ENCODE data around the gene TNFRSF1A. TPM values are rescaled to one million over a fixed set of nuclear protein-coding genes. Genes with fewer than 3 reads are reported as not detected.

The TNFRSF1A gene
- total RNA-seq, 2 donors from 2014 or later, result 91.1 to 168 TPM

- TF ChIP-seq POLR2AphosphoS5 (IDR thresholded peaks at IDR 0.05), result no peak
- TF ChIP-seq, protein P1, sequence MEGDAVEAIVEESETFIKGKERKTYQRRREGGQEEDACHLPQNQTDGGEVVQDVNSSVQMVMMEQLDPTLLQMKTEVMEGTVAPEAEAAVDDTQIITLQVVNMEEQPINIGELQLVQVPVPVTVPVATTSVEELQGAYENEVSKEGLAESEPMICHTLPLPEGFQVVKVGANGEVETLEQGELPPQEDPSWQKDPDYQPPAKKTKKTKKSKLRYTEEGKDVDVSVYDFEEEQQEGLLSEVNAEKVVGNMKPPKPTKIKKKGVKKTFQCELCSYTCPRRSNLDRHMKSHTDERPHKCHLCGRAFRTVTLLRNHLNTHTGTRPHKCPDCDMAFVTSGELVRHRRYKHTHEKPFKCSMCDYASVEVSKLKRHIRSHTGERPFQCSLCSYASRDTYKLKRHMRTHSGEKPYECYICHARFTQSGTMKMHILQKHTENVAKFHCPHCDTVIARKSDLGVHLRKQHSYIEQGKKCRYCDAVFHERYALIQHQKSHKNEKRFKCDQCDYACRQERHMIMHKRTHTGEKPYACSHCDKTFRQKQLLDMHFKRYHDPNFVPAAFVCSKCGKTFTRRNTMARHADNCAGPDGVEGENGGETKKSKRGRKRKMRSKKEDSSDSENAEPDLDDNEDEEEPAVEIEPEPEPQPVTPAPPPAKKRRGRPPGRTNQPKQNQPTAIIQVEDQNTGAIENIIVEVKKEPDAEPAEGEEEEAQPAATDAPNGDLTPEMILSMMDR (IDR thresholded peaks at IDR 0.05), result no peak
- no peak for TF ChIP-seq POLR2A (IDR thresholded peaks at IDR 0.05)
- DNase-seq (ENCODE audit: low spot score), result no peak
- no peaks in the 10 kb centered on the region for H3K36me3 ChIP-seq
- peak overlapping the region; percentile 50 to 72 for H3K27ac ChIP-seq
- no peaks in the 10 kb centered on the region for H3K27me3 ChIP-seq (replicated peaks; ENCODE audit: insufficient read depth)
- H3K4me3 ChIP-seq, result no peak overlapping the region
- WGBS, result 79% methylated on average over 13 of the region's 14 CpGs
- H3K9me3 ChIP-seq, result no peaks in the 10 kb centered on the region
- intact Hi-C loops (cut with DNase I), result no loop called here
- H3K4me1 ChIP-seq (replicated peaks), result no peaks in the 10 kb centered on the region
Measured at GRCh38 chr12:6313326-6313940, 28.4 kb downstream of the TNFRSF1A start.

GRCh38 chr12:6312529-6313325 lies 29.1 kb downstream of the TNFRSF1A start:
- Histone ChIP-seq H3K4me3 (no peak overlapping the region), H3K36me3 (no peaks in the 10 kb centered on the region), H3K4me1 (replicated peaks) (no peaks in the 10 kb centered on the region), H3K27ac (peak overlapping the region; percentile 50 to 72), H3K27me3 (replicated peaks; ENCODE audit: insufficient read depth) (no peaks in the 10 kb centered on the region), H3K9me3 (no peaks in the 10 kb centered on the region)
- TF ChIP-seq POLR2AphosphoS5 (IDR thresholded peaks at IDR 0.05), result peak; percentile 55
- TF ChIP-seq POLR2A (IDR thresholded peaks at IDR 0.05), result peak; percentile 70
- TF ChIP-seq, protein P1 (IDR thresholded peaks at IDR 0.05), result no peak
- peak; percentile 69 for DNase-seq (ENCODE audit: low spot score)
- intact Hi-C loops (cut with DNase I), result no loop called here
- WGBS, result 47% methylated on average over 11 of the region's 11 CpGs

DNA sequence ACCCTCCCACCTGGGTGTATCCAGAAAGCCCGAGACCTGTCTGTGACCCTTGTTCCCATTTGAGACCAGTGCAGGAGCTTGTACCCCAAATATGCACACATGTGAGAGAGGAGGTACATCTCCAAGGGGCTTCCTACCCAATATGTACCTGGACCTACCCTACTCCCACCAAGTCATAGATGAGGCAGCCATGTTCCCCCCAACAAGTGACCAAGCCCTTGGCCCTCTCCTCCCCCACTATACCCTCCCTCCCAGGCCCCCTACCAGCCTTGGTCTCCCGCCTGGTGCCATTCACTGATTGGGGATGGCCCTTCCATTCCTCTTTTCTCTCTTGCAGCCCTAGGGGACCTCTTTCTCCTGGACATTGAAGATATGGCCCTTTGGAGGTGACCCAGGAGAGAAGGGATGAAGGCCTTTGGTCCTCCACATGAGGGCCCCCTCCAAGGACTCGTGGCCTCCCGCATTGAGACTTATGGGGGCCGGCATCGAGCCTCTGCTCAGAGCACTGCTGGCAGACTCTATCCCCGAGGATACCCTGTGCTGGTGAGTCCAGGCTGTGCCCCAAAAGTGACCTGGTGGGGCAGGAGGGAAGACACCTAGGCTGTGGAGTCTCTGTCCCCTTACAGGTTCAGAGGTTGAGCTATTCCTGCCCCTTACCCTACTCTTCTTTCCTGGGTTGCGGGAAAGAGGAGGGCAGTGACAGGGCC lies 29.9 kb downstream of the TNFRSF1A start:
- Histone ChIP-seq H3K4me1 (replicated peaks) (no peaks in the 10 kb centered on the region), H3K9me3 (no peaks in the 10 kb centered on the region), H3K36me3 (no peaks in the 10 kb centered on the region), H3K27me3 (replicated peaks; ENCODE audit: insufficient read depth) (no peaks in the 10 kb centered on the region), H3K4me3 (no peak overlapping the region), H3K27ac (peak overlapping the region; percentile 50 to 72)
- WGBS, result 88% methylated on average over 8 of the region's 8 CpGs
- intact Hi-C loops (cut with DNase I), result no loop called here
- no peak for DNase-seq (ENCODE audit: low spot score)
- no peak for TF ChIP-seq POLR2AphosphoS5 (IDR thresholded peaks at IDR 0.05)
- TF ChIP-seq POLR2A (IDR thresholded peaks at IDR 0.05), result no peak
- TF ChIP-seq, protein P1 (IDR thresholded peaks at IDR 0.05), result no peak

- no peak for TF ChIP-seq POLR2A (IDR thresholded peaks at IDR 0.05)
- no peak for TF ChIP-seq POLR2AphosphoS5 (IDR thresholded peaks at IDR 0.05)
- TF ChIP-seq, protein P1 (IDR thresholded peaks at IDR 0.05), result no peak
- no peaks in the 10 kb centered on the region for H3K27me3 ChIP-seq (replicated peaks; ENCODE audit: insufficient read depth)
- H3K36me3 ChIP-seq, result no peaks in the 10 kb centered on the region
- 20% methylated on average over 40 of the region's 43 CpGs for WGBS
- H3K4me3 ChIP-seq, result peak overlapping the region; percentile 39 to 52
- H3K27ac ChIP-seq, result peak overlapping the region; percentile 55 to 72
- DNase-seq (ENCODE audit: low spot score), result no peak
- H3K9me3 ChIP-seq, result no peaks in the 10 kb centered on the region
- H3K4me1 ChIP-seq (replicated peaks), result no peaks in the 10 kb centered on the region
- intact Hi-C loops (cut with DNase I), result no loop called here
Measured at GRCh38 chr12:6310771-6311610, 30.9 kb downstream of the TNFRSF1A start.
